ENCODE data around the gene CMTM3.

CMTM3 gene

GRCh38 chr16:66634527-66635196 is 30.2 kb downstream of the CMTM3 start:
- no peak for ATAC-seq (replicated peaks; ENCODE audit: extremely low read depth, poor library complexity, severe bottlenecking)
- H3K27ac Mint-ChIP-seq (ENCODE audit: low read depth): no peak overlapping the region
- H3K4me1 Mint-ChIP-seq: no peaks in the 10 kb centered on the region
- peaks cover 11% of the 10 kb centered on the region for H3K27me3 Mint-ChIP-seq
- no peaks in the 10 kb centered on the region for H3K9me3 Mint-ChIP-seq
- H3K4me3 Mint-ChIP-seq: no peak overlapping the region
- peaks cover 2% of the 10 kb centered on the region for H3K36me3 Mint-ChIP-seq (ENCODE audit: insufficient read depth)
- no peak for DNase-seq (ENCODE audit: low spot score in 2 of 2)

- peaks cover 2% of the 10 kb centered on the region for H3K36me3 Mint-ChIP-seq (ENCODE audit: insufficient read depth)
Measured at GRCh38 chr16:66635406-66635805, 30.9 kb downstream of the CMTM3 start.

GRCh38 chr16:66636199-66636598 is 31.7 kb downstream of the CMTM3 start:
- DNase-seq (ENCODE audit: low spot score in 2 of 2) (no peak), ATAC-seq (replicated peaks; ENCODE audit: extremely low read depth, poor library complexity, severe bottlenecking) (no peak)
- Mint-ChIP-seq H3K9me3 (no peaks in the 10 kb centered on the region), H3K27me3 (peaks cover 21% of the 10 kb centered on the region), H3K4me3 (no peak overlapping the region), H3K4me1 (no peaks in the 10 kb centered on the region), H3K36me3 (ENCODE audit: insufficient read depth) (peaks cover 2% of the 10 kb centered on the region), H3K27ac (ENCODE audit: low read depth) (no peak overlapping the region)

More at GRCh38 chr16:66635406-66635805, 30.9 kb downstream of the CMTM3 start:
- no peak for ATAC-seq (replicated peaks; ENCODE audit: extremely low read depth, poor library complexity, severe bottlenecking)
- Mint-ChIP-seq H3K27me3 (peaks cover 14% of the 10 kb centered on the region), H3K27ac (ENCODE audit: low read depth) (no peak overlapping the region), H3K4me3 (no peak overlapping the region), H3K4me1 (no peaks in the 10 kb centered on the region), H3K9me3 (no peaks in the 10 kb centered on the region)
- DNase-seq (ENCODE audit: low spot score in 2 of 2): no peak

DNA sequence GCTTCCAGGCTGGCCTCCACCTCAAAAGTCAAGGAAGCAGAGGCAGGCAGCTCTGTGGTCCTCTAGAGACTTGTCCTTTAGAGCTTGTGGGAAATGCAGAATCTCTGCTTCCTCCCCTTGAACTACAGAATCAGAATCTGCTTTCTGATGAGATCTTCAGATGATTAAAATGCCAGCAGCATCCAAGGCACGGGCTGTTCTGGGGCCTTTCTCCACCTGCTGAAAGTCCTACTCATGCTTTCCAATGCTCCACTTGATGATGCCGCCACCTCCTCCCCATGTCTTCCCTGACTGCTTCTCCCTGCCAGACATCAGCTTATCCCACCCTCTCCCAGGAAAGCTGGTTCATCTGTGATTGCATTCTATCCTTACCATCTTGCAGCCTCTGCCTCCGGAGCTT is 33.3 kb downstream of the CMTM3 start:
- no peak for ATAC-seq (replicated peaks; ENCODE audit: extremely low read depth, poor library complexity, severe bottlenecking)
- no peak overlapping the region for H3K4me3 Mint-ChIP-seq
- no peaks in the 10 kb centered on the region for H3K4me1 Mint-ChIP-seq
- H3K27ac Mint-ChIP-seq (ENCODE audit: low read depth): no peak overlapping the region
- DNase-seq (ENCODE audit: low spot score in 2 of 2): no peak
- H3K36me3 Mint-ChIP-seq (ENCODE audit: insufficient read depth): no peaks in the 10 kb centered on the region
- peaks cover 21% of the 10 kb centered on the region for H3K27me3 Mint-ChIP-seq
- H3K9me3 Mint-ChIP-seq: no peaks in the 10 kb centered on the region

- no peak overlapping the region for H3K27ac Mint-ChIP-seq (ENCODE audit: low read depth)
- H3K4me3 Mint-ChIP-seq: no peak overlapping the region
- H3K4me1 Mint-ChIP-seq: no peaks in the 10 kb centered on the region
- H3K9me3 Mint-ChIP-seq: no peaks in the 10 kb centered on the region
- peaks cover 21% of the 10 kb centered on the region for H3K27me3 Mint-ChIP-seq
- no peaks in the 10 kb centered on the region for H3K36me3 Mint-ChIP-seq (ENCODE audit: insufficient read depth)
- ATAC-seq (replicated peaks; ENCODE audit: extremely low read depth, poor library complexity, severe bottlenecking) (no peak), DNase-seq (ENCODE audit: low spot score in 2 of 2) (no peak)
Measured at GRCh38 chr16:66639091-66639885, 34.8 kb downstream of the CMTM3 start.

- H3K9me3 Mint-ChIP-seq: no peaks in the 10 kb centered on the region
- no peaks in the 10 kb centered on the region for H3K4me1 Mint-ChIP-seq
- H3K27me3 Mint-ChIP-seq: peaks cover 21% of the 10 kb centered on the region
- H3K4me3 Mint-ChIP-seq: no peak overlapping the region
- no peaks in the 10 kb centered on the region for H3K36me3 Mint-ChIP-seq (ENCODE audit: insufficient read depth)
- DNase-seq (ENCODE audit: low spot score in 2 of 2) (no peak), ATAC-seq (replicated peaks; ENCODE audit: extremely low read depth, poor library complexity, severe bottlenecking) (no peak)
- no peak overlapping the region for H3K27ac Mint-ChIP-seq (ENCODE audit: low read depth)
Measured at GRCh38 chr16:66640724-66641314, 36.3 kb downstream of the CMTM3 start.

DNA sequence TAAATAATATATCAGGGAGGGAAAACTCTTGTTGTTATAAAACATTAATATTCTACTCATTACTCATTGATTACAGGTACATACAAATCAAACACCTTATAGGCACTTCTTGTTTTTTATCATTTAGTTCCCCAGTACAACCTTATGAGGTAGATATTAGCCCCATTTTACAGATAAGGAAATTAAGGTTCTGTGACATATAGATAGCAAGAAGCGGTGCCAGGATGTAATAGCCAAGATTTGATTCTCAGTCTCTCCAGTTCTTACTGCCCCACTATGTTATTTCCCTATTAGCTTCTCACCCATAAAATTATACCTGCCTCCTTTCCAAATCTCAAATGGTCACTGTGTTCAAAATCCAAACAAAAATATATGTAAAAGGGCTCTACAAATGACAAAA is 36.9 kb downstream of the CMTM3 start:
- Mint-ChIP-seq H3K9me3 (no peaks in the 10 kb centered on the region), H3K27ac (ENCODE audit: low read depth) (no peak overlapping the region), H3K36me3 (ENCODE audit: insufficient read depth) (no peaks in the 10 kb centered on the region), H3K27me3 (peaks cover 21% of the 10 kb centered on the region), H3K4me1 (no peaks in the 10 kb centered on the region), H3K4me3 (no peak overlapping the region)
- DNase-seq (ENCODE audit: low spot score in 2 of 2): no peak
- no peak for ATAC-seq (replicated peaks; ENCODE audit: extremely low read depth, poor library complexity, severe bottlenecking)

DNA sequence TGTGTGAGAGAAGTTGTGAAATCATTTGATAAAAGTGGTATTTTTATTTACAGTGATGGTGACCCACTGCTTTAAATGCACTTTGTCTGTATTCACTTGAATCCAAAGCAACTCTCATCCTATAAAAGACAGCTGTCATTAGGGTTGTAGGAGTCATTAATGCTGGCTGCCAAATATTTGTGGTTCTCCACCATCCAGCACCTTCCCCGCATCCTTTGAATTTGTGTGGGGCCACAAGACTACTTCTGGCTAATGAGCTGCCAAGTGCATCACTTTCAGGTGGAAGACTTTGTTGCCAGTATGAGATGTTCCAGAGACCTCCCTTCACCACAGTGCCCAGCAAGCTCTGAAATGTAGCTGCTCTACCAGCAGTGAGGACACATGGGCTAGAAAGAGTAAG is 43.4 kb downstream of the CMTM3 start:
- Mint-ChIP-seq H3K27me3 (no peaks in the 10 kb centered on the region), H3K36me3 (ENCODE audit: insufficient read depth) (peaks cover 5% of the 10 kb centered on the region), H3K4me3 (no peak overlapping the region), H3K4me1 (peaks cover 10% of the 10 kb centered on the region), H3K9me3 (no peaks in the 10 kb centered on the region), H3K27ac (ENCODE audit: low read depth) (no peak overlapping the region)
- ATAC-seq (replicated peaks; ENCODE audit: extremely low read depth, poor library complexity, severe bottlenecking) (no peak), DNase-seq (ENCODE audit: low spot score in 2 of 2) (no peak)

- H3K36me3 Mint-ChIP-seq (ENCODE audit: insufficient read depth): peaks cover 5% of the 10 kb centered on the region
- H3K4me3 Mint-ChIP-seq: no peak overlapping the region
Measured at GRCh38 chr16:66649167-66649566, 44.7 kb downstream of the CMTM3 start.

DNA sequence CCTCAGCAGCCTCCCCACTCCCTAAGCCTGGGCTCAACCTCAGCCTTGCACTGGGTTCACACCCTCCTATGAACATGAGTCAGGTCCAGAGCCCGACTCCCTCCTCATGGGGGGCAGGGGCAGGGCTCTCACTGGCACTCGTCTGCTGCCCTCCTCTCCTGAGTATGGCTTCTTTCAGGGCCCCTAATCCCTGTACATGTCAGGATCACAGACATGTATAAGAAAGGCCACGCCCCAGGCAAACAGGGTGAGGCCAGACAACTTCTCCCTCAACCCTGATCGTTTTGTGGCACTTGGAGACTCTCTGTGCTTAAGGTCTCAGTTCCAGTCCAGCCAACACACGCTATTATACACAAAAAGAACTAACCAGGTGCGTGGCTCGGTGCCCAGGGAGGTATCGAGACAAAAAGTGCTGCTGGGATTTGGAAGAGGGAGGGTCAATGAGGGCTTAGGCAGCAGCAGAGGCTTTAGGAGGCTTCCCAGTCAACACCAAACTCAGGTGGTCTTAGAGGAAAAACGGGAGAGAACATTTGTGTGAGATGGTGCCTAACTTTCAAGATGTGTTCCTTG is 45.2 kb downstream of the CMTM3 start:
- Mint-ChIP-seq H3K27ac (ENCODE audit: low read depth) (no peak overlapping the region), H3K27me3 (peaks cover 8% of the 10 kb centered on the region), H3K4me3 (no peak overlapping the region), H3K4me1 (peaks cover 10% of the 10 kb centered on the region), H3K36me3 (ENCODE audit: insufficient read depth) (peaks cover 5% of the 10 kb centered on the region), H3K9me3 (no peaks in the 10 kb centered on the region)
- no peak for ATAC-seq (replicated peaks; ENCODE audit: extremely low read depth, poor library complexity, severe bottlenecking)
- DNase-seq (ENCODE audit: low spot score in 2 of 2): no peak

More at GRCh38 chr16:66649167-66649566, 44.7 kb downstream of the CMTM3 start:
- ATAC-seq (replicated peaks; ENCODE audit: extremely low read depth, poor library complexity, severe bottlenecking) (no peak), DNase-seq (ENCODE audit: low spot score in 2 of 2) (no peak)
- Mint-ChIP-seq H3K27ac (ENCODE audit: low read depth) (no peak overlapping the region), H3K27me3 (peaks cover 3% of the 10 kb centered on the region), H3K4me1 (peaks cover 10% of the 10 kb centered on the region), H3K9me3 (no peaks in the 10 kb centered on the region)

DNA sequence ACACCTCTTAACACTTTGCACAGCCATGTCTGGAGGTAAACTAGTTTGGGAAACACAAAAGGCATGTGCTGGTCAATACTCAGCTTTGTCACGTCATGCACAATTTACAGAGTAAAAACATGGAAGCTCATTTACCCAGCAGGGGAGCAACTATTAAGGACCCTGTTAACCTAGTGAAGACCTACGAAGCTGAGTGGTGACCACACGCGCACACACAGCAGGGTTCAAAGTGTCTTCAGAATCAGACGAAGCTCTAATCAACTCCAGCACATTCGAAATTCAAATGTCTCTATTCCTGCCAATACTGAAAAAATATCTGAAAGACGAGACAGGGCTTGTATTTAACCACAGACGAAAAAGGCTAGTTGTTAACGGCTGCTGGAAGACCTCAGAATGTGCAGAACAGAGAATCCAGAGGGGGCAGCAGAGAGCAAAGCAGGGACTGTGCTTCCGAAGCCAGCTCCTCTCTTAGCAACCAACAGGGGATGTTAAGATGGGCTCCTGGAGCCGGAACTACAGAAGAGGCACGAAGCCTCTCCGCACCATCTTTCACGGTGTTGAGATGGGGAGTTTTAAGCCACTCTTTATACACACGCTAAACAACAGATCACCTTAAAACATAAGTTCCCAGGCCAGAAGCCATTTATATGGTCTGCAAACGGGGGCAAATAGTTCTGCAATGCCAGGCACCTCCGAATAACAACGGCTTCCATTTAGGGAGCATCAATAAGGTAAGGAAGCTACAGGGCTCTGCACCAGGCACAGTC is 46.4 kb downstream of the CMTM3 start:
- peaks cover 6% of the 10 kb centered on the region for H3K36me3 Mint-ChIP-seq (ENCODE audit: insufficient read depth)
- peaks cover 10% of the 10 kb centered on the region for H3K4me1 Mint-ChIP-seq
- H3K9me3 Mint-ChIP-seq: no peaks in the 10 kb centered on the region
- peak overlapping the region; percentile 58 for H3K4me3 Mint-ChIP-seq
- DNase-seq (ENCODE audit: low spot score in 2 of 2): peak; percentile 67 to 69
- H3K27me3 Mint-ChIP-seq: peaks cover 19% of the 10 kb centered on the region
- ATAC-seq (replicated peaks; ENCODE audit: extremely low read depth, poor library complexity, severe bottlenecking): peak; percentile 98
- no peak overlapping the region for H3K27ac Mint-ChIP-seq (ENCODE audit: low read depth)

DNA sequence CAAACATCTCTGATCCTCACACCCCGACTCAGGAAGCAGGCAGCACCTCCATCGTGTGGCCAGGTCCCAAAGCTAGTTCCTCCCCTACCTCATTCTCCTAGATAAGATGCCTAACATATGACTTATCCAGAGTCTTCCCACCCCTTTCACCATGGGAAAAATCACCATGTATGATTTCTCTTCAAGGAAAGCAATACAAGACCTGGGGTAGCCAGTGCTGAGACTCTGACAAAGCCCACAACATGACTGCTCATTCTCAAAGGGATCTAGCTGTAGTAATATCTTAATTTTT is 46.9 kb downstream of the CMTM3 start:
- DNase-seq (ENCODE audit: low spot score in 2 of 2) (no peak), ATAC-seq (replicated peaks; ENCODE audit: extremely low read depth, poor library complexity, severe bottlenecking) (no peak)
- Mint-ChIP-seq H3K36me3 (ENCODE audit: insufficient read depth) (peaks cover 6% of the 10 kb centered on the region), H3K9me3 (no peaks in the 10 kb centered on the region), H3K27me3 (peaks cover 25% of the 10 kb centered on the region), H3K27ac (ENCODE audit: low read depth) (no peak overlapping the region), H3K4me3 (peak overlapping the region; percentile 58), H3K4me1 (peaks cover 10% of the 10 kb centered on the region)
